GM21737 (cell line): ENCODE data around the gene CHST7.

Source experiments
- ATAC-seq: cut with Tn5 transposase; IDR thresholded peaks from one replicate; pipeline ENCODE4 v1.9.1; 2021; ENCODE audit warnings: mild to moderate bottlenecking, moderate library complexity; ENCODE audit not compliant: unreplicated experiment

CHST7 gene

GRCh38 chrX:46602468-46603102 lies 29.0 kb downstream of the CHST7 start:
- no peak for ATAC-seq

GRCh38 chrX:46607916-46608315 lies 34.4 kb downstream of the CHST7 start:
- no peak for ATAC-seq

GRCh38 chrX:46610070-46610658 lies 36.6 kb downstream of the CHST7 start:
- ATAC-seq, result no peak

- no peak for ATAC-seq
These were observed 38.2 kb downstream of the CHST7 start for GRCh38 chrX:46611658-46612362.

GRCh38 chrX:46617906-46618305 lies 44.3 kb downstream of the CHST7 start:
- ATAC-seq, result no peak

- ATAC-seq, result no peak
These were observed 45.4 kb downstream of the CHST7 start for GRCh38 chrX:46618947-46619346.

GRCh38 chrX:46620505-46620904 lies 46.9 kb downstream of the CHST7 start:
- ATAC-seq, result no peak

- no peak for ATAC-seq
These were observed 48.0 kb downstream of the CHST7 start for GRCh38 chrX:46621572-46621971.

- ATAC-seq, result no peak
These were observed 50.7 kb downstream of the CHST7 start for GRCh38 chrX:46624090-46624786.

GRCh38 chrX:46626566-46626965 lies 53.0 kb downstream of the CHST7 start:
- no peak for ATAC-seq

GRCh38 chrX:46627062-46627461 lies 53.5 kb downstream of the CHST7 start:
- ATAC-seq, result no peak

GRCh38 chrX:46627711-46628419 lies 54.3 kb downstream of the CHST7 start:
- ATAC-seq, result peak; percentile 27

- ATAC-seq, result peak; percentile 75
These were observed 55.2 kb downstream of the CHST7 start for GRCh38 chrX:46628460-46629371.

- no peak for ATAC-seq
These were observed 56.6 kb downstream of the CHST7 start for GRCh38 chrX:46630141-46630540.

- ATAC-seq, result no peak
These were observed 61.0 kb downstream of the CHST7 start for GRCh38 chrX:46634577-46634976.

- ATAC-seq, result no peak
These were observed 61.6 kb downstream of the CHST7 start for GRCh38 chrX:46635186-46635585.

GRCh38 chrX:46636223-46636622 lies 62.7 kb downstream of the CHST7 start:
- ATAC-seq, result no peak

- ATAC-seq, result no peak
These were observed 64.4 kb downstream of the CHST7 start for GRCh38 chrX:46637938-46638337.

- no peak for ATAC-seq
These were observed 68.6 kb downstream of the CHST7 start for GRCh38 chrX:46642145-46642544.

GRCh38 chrX:46643636-46644035 lies 70.1 kb downstream of the CHST7 start:
- no peak for ATAC-seq
